Right lobe of liver (tissue), 6 donors: ENCODE results near the gene NCS1. TPM values are rescaled to one million over a fixed set of nuclear protein-coding genes. Genes with fewer than 3 reads are reported as not detected.

ENCODE experiments used
- ATAC-seq, 4 donors: fragments of 200-7000 bp; cut with Tn5 transposase; one replicate each; pipeline ENCODE4 v1.9.1; 2020; ENCODE audit warnings: mild to moderate bottlenecking in 4 of 4, moderate library complexity in 4 of 4
- DNase-seq, 3 donors: peaks; one replicate each; pipeline ENCODE4 v3.0.0-alpha.2; 2020
- H3K27ac ChIP-seq, 3 donors: fragments of 200-600 bp; one replicate each; pipeline ENCODE4 v1.8.0; 2022
- H3K27me3 ChIP-seq, 2 donors: fragments of 200-600 bp; one replicate each; pipeline ENCODE4 v1.8.0; 2022
- H3K36me3 ChIP-seq, 4 donors: fragments of 200-600 bp; sonication (generic) in 1 of 4; one replicate each; pipeline versions ENCODE4 v1.5.1 to v1.8.0; 2017 to 2022; ENCODE audit warnings: control low read depth in 1 of 4
- H3K4me1 ChIP-seq, 4 donors: fragments of 200-600 bp; sonication (generic) in 1 of 4; one replicate each; pipeline versions ENCODE4 v1.5.1 to v1.8.0; 2017 to 2022; ENCODE audit warnings: control low read depth in 1 of 4
- H3K4me3 ChIP-seq, 3 donors: fragments of 200-600 bp; one replicate each; pipeline ENCODE4 v1.8.0; 2022
- H3K9me3 ChIP-seq, 4 donors: fragments of 200-600 bp; sonication (generic) in 1 of 4; one replicate each; pipeline versions ENCODE4 v1.5.1 to v1.8.0; 2017 to 2022; ENCODE audit warnings: control low read depth in 1 of 4
- CTCF ChIP-seq, 4 donors: fragments of 200-600 bp in 3 of 4; fragments of 450-650 bp in 1 of 4; IDR thresholded peaks; one replicate each; pipeline versions ENCODE4 v1.5.1 to v1.8.0; 2016 to 2022; ENCODE audit warnings: antibody characterized with exemption in 4 of 4, mild to moderate bottlenecking in 2 of 4
- POLR2A ChIP-seq: fragments of 450-650 bp; IDR thresholded peaks from one replicate; pipeline ENCODE4 v1.6.1; 2017; ENCODE audit warnings: antibody characterized with exemption, mild to moderate bottlenecking
- WGBS: methylation state at CpG from one replicate; pipeline ENCODE4 v1.1.6; 2018; ENCODE audit warnings: low coverage, low lambda C conversion rate; ENCODE audit not compliant: insufficient coverage; ENCODE audit errors: missing lambda C conversion rate; 5-methylcytosine and 5-hydroxymethylcytosine counted together
- intact Hi-C, 2 donors: fragments of 100-400 bp; cut with DNase I; formaldehyde crosslinking; loops; one replicate each; pipeline versions ENCODE4 v1.11.2 to v1.14.1; 2022
- total RNA-seq, 6 experiments: library from RNA; depleted of rRNA in 2 of 6; stranded (reverse); fragments of >200 nt in 2 of 6; fragmentation: NEBNext Ultra II Directional in 3 of 6; extraction: Animal tissue kit (Norgen Biotek cat#: 25700) in 3 of 6; gene quantifications; one replicate each; pipeline versions ENCODE4 v1.1.0 to v1.2.4, GENCODE V29; 2016 to 2023
- donor health status: DM: no; HTN: yes; CAD: no.
- donor health status: DM: no; HTN: no; CAD: no.
- donor health status: DM: no; HTN: no; CAD: no.
- donor health status: DM: no; HTN: yes; CAD: no.
- donor health status: DM: no; HTN: yes; CAD: no.

The NCS1 gene
- total RNA-seq, 6 experiments from 2014 or later = 1.6 to 3.3 (median 2.8) TPM

GRCh38 chr9:130204959-130205358, 32.8 kb downstream of the NCS1 start:
- peaks cover 0 to 9% (median 3%) of the 10 kb centered on the region in 4 donors for H3K4me1 ChIP-seq
- H3K27ac ChIP-seq = no peak overlapping the region
- no peaks in the 10 kb centered on the region for H3K36me3 ChIP-seq
- no peaks in the 10 kb centered on the region for H3K27me3 ChIP-seq
- DNase-seq = no peak
- no peak for ATAC-seq
- no peak overlapping the region for H3K4me3 ChIP-seq
- WGBS = 81% methylated on average over 11 of the region's 12 CpGs
- TF ChIP-seq CTCF (IDR thresholded peaks at IDR 0.05) = no peak
- H3K9me3 ChIP-seq = no peaks in the 10 kb centered on the region
- intact Hi-C loops = no loop called here

- intact Hi-C loops = no loop called here
- Histone ChIP-seq H3K27me3 (no peaks in the 10 kb centered on the region), H3K4me3 (no peak overlapping the region), H3K9me3 (no peaks in the 10 kb centered on the region), H3K36me3 (no peaks in the 10 kb centered on the region), H3K27ac (no peak overlapping the region), H3K4me1 (peaks cover 0 to 9% (median 3%) of the 10 kb centered on the region in 4 donors)
- ATAC-seq (no peak), DNase-seq (no peak)
- TF ChIP-seq CTCF (IDR thresholded peaks at IDR 0.05) = no peak
- no peak for TF ChIP-seq POLR2A
- 90% methylated on average over 3 of the region's 5 CpGs for WGBS
Measured at GRCh38 chr9:130205912-130206311, 33.7 kb downstream of the NCS1 start.

GRCh38 chr9:130206579-130206978, 34.4 kb downstream of the NCS1 start:
- TF ChIP-seq CTCF (IDR thresholded peaks at IDR 0.05) = no peak
- no peak for TF ChIP-seq POLR2A
- 93% methylated on average over 5 of the region's 16 CpGs for WGBS

GRCh38 chr9:130207241-130207992, 35.2 kb downstream of the NCS1 start:
- ATAC-seq (no peak), DNase-seq (no peak)
- Histone ChIP-seq H3K4me1 (peaks cover 0 to under 1% (median 0%) of the 10 kb centered on the region in 4 donors), H3K27ac (no peak overlapping the region), H3K36me3 (no peaks in the 10 kb centered on the region), H3K9me3 (no peaks in the 10 kb centered on the region), H3K27me3 (no peaks in the 10 kb centered on the region), H3K4me3 (no peak overlapping the region)
- intact Hi-C loops = no loop called here
- TF ChIP-seq CTCF (IDR thresholded peaks at IDR 0.05) (no peak), POLR2A (no peak)
- 77% methylated on average over 8 of the region's 17 CpGs for WGBS

More at GRCh38 chr9:130206579-130206978, 34.4 kb downstream of the NCS1 start:
- H3K27me3 ChIP-seq = no peaks in the 10 kb centered on the region
- H3K9me3 ChIP-seq = no peaks in the 10 kb centered on the region
- no peak overlapping the region for H3K27ac ChIP-seq
- intact Hi-C loops = no loop called here
- DNase-seq = no peak
- H3K4me1 ChIP-seq = peaks cover 0 to 8% (median 3%) of the 10 kb centered on the region in 4 donors
- H3K36me3 ChIP-seq = no peaks in the 10 kb centered on the region
- no peak overlapping the region for H3K4me3 ChIP-seq
- no peak for ATAC-seq
